BE2C (cell line): ENCODE data around the gene QKI.

ENCODE experiments used
- DNase-seq: peaks from one replicate; pipeline ENCODE4 v3.0.0-alpha.2; 2020
- H3K27me3 ChIP-seq: fragments of 250-450 bp; sonication (Bioruptor Pico); 2 replicates; pipeline ENCODE4 v1.5.1; 2020; ENCODE audit warnings: mild to moderate bottlenecking
- H3K36me3 ChIP-seq: fragments of 250-450 bp; sonication (Bioruptor Pico); 2 replicates; pipeline ENCODE4 v1.5.1; 2020; ENCODE audit warnings: mild to moderate bottlenecking
- H3K4me1 ChIP-seq: fragments of 250-450 bp; sonication (Bioruptor Pico); 2 replicates; pipeline ENCODE4 v1.5.1; 2020
- H3K4me3 ChIP-seq: 2 replicates; pipeline ENCODE4 v1.5.1; 2011; ENCODE audit warnings: low read depth, low read length
- H3K9me3 ChIP-seq: fragments of 250-450 bp; sonication (Bioruptor Pico); 2 replicates; pipeline ENCODE4 v1.5.1; 2020
- CTCF ChIP-seq: IDR thresholded peaks from 2 replicates; pipeline ENCODE4 v1.5.1; 2012; ENCODE audit warnings: mild to moderate bottlenecking, low read depth, low read length

Gene QKI

DNA sequence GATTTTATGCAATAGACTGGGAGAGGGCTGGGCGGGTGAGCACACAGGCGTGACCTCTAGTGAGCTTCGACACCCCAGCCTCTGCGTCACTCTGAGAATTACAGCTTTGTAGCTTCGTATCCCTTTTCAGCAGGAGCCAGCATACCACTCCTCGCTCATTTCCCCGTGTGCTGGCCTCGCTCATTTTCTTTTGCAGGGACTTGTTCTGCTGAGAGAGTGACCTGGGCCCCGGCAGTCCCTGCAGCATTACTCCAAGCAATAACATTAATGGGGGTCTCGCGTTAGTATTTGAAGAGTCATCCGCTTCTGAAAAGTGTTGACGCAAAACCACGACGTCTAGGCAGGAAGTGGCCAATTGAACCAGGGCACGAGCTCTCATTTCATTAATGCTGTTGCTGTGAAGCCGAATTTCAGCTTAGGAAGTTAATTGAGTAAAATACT, 193.7 kb downstream of the QKI start:
- H3K9me3 ChIP-seq = no peaks in the 10 kb centered on the region
- no peak for TF ChIP-seq CTCF
- H3K4me1 ChIP-seq = no peaks in the 10 kb centered on the region; the same call in 1 of the 2 replicates
- no peak for DNase-seq
- H3K36me3 ChIP-seq = no peaks in the 10 kb centered on the region
- no peaks in the 10 kb centered on the region for H3K27me3 ChIP-seq
- H3K4me3 ChIP-seq = no peak overlapping the region

- no peaks in the 10 kb centered on the region for H3K36me3 ChIP-seq
- H3K9me3 ChIP-seq = no peaks in the 10 kb centered on the region
- DNase-seq = no peak
- no peak for TF ChIP-seq CTCF
- no peaks in the 10 kb centered on the region; the same call in 1 of the 2 replicates for H3K4me1 ChIP-seq
- no peaks in the 10 kb centered on the region for H3K27me3 ChIP-seq
- H3K4me3 ChIP-seq = no peak overlapping the region
Measured at GRCh38 chr6:163612200-163612599, 197.7 kb downstream of the QKI start.

- Histone ChIP-seq H3K9me3 (no peaks in the 10 kb centered on the region), H3K36me3 (no peaks in the 10 kb centered on the region), H3K27me3 (no peaks in the 10 kb centered on the region), H3K4me3 (no peak overlapping the region), H3K4me1 (no peaks in the 10 kb centered on the region; the same call in 1 of the 2 replicates)
- TF ChIP-seq CTCF = no peak
- DNase-seq = no peak
Measured at GRCh38 chr6:163613025-163613424, 198.5 kb downstream of the QKI start.

DNA sequence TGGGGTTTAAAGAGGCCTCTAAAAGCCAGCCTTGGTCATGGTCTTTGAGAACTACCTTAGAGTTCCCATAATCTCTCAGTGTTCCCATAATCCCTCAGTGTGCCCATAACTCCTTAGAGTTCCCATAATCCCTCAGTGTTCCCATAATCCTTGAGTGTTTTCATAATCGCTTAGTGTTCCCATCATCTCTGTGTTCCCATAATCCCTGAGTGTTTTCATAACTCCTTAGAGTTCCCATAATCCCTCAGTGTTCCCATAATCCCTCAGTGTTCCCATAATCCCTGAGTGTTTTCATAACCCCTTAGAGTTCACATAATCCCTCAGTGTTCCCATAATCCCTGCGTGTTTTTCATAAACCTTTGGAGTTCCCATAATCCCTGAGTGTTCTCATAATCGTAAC, 199.2 kb downstream of the QKI start:
- no peaks in the 10 kb centered on the region for H3K27me3 ChIP-seq
- no peaks in the 10 kb centered on the region for H3K9me3 ChIP-seq
- no peaks in the 10 kb centered on the region for H3K36me3 ChIP-seq
- no peak for TF ChIP-seq CTCF
- H3K4me1 ChIP-seq = no peaks in the 10 kb centered on the region; the same call in 1 of the 2 replicates
- no peak for DNase-seq
- no peak overlapping the region for H3K4me3 ChIP-seq

GRCh38 chr6:163616452-163616851, 201.9 kb downstream of the QKI start:
- no peaks in the 10 kb centered on the region for H3K36me3 ChIP-seq
- no peak overlapping the region for H3K4me3 ChIP-seq
- no peaks in the 10 kb centered on the region for H3K27me3 ChIP-seq
- no peak for DNase-seq
- no peaks in the 10 kb centered on the region for H3K9me3 ChIP-seq
- no peaks in the 10 kb centered on the region for H3K4me1 ChIP-seq
- no peak for TF ChIP-seq CTCF

DNA sequence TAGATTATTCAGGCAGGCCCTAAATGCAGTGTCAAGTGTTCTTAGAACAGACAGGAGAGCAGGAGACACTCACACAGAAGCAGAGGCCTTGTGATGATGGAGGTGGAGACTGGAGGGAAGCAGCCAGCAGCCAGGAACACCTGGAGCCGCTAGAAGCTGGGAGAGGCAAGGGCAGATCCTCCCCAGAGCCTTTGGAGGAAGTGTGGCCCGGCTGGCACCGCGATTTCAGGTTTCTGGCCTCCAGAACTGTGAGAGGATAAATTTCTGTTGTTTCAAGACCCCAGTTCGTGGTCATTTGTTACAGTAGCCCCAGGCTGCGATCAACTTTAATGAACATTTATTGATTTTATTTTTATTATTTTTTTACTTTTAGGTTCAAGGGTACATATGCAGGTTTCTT, 203.0 kb downstream of the QKI start:
- H3K9me3 ChIP-seq = no peaks in the 10 kb centered on the region
- no peak for TF ChIP-seq CTCF
- DNase-seq = no peak
- H3K4me3 ChIP-seq = no peak overlapping the region
- H3K27me3 ChIP-seq = no peaks in the 10 kb centered on the region
- H3K4me1 ChIP-seq = no peaks in the 10 kb centered on the region
- no peaks in the 10 kb centered on the region for H3K36me3 ChIP-seq
